ENCODE measurements around the gene OR5V1.

GRCh38 chr6:29395331-29395730 lies 26.7 kb upstream of the OR5V1 start, which contains the start of gene OR12D2:
- TF ChIP-seq CTCF (IDR thresholded peaks at IDR 0.05; ENCODE audit: low read depth, low read length, missing input control) (no peak), MAX (IDR thresholded peaks at IDR 0.05) (no peak), SP1 (IDR thresholded peaks at IDR 0.05) (no peak), ZBTB33 (IDR thresholded peaks at IDR 0.05) (no peak), NR2F2 (IDR thresholded peaks at IDR 0.05) (no peak), GABPA (IDR thresholded peaks at IDR 0.05 in 1 of 2, conservative IDR thresholded peaks at IDR 0.05 in 1 of 2) (no peak), JUND (IDR thresholded peaks at IDR 0.05) (no peak), EGR1 (IDR thresholded peaks at IDR 0.05; ENCODE audit: low read depth in 2 of 2) (no peak), RAD21 (IDR thresholded peaks at IDR 0.05) (no peak)
